Gastroesophageal sphincter (tissue), 4 donors: ENCODE data around the gene PPP1R3C. TPM values are rescaled to one million over a fixed set of nuclear protein-coding genes. Genes with fewer than 3 reads are reported as not detected.
A peak's percentile ranks its signal among the peaks of the same experiment; 100 is the strongest.

ENCODE experiments used
- ATAC-seq: fragments of 150-250 bp; one replicate; pipeline ENCODE4 v1.9.1; 2016; ENCODE audit warnings: mild to moderate bottlenecking, moderate library complexity
- H3K27ac ChIP-seq, 4 donors: fragments of 200-600 bp; sonication (generic) in 3 of 4; 1 replicate in 3 of 4; 2 replicates in 1 of 4; pipeline ENCODE4 v1.5.1; 2016 to 2019
- H3K27me3 ChIP-seq: fragments of 200-600 bp; sonication (generic); one replicate; pipeline ENCODE4 v1.5.1; 2019
- H3K36me3 ChIP-seq, 2 donors: fragments of 200-600 bp; sonication (generic); one replicate each; pipeline ENCODE4 v1.5.1; 2019; ENCODE audit warnings: control low read depth in 1 of 2
- H3K4me1 ChIP-seq, 3 donors: fragments of 200-600 bp; sonication (generic); 1 replicate in 2 of 3; 2 replicates in 1 of 3; pipeline ENCODE4 v1.5.1; 2016 to 2019; ENCODE audit warnings: control low read depth in 2 of 3
- H3K4me3 ChIP-seq, 2 donors: fragments of 200-600 bp; sonication (generic); one replicate each; pipeline ENCODE4 v1.5.1; 2019; ENCODE audit warnings: mild to moderate bottlenecking in 1 of 2, moderate library complexity in 1 of 2
- H3K9me3 ChIP-seq, 3 donors: fragments of 200-600 bp; sonication (generic); one replicate each; pipeline ENCODE4 v1.5.1; 2017 to 2019; ENCODE audit warnings: control low read depth in 2 of 3
- CTCF ChIP-seq, 4 experiments: fragments of 200-600 bp in 2 of 4; fragments of 450-650 bp in 2 of 4; sonication (generic) in 1 of 4; IDR thresholded peaks; one replicate each; pipeline ENCODE4 v1.5.1; 2017 to 2019; ENCODE audit warnings: antibody characterized with exemption in 4 of 4, mild to moderate bottlenecking in 2 of 4, moderate library complexity in 2 of 4
- EP300 ChIP-seq: sonication (generic); formaldehyde crosslinking; IDR thresholded peaks from one replicate; pipeline ENCODE4 v1.6.1; 2017; ENCODE audit warnings: antibody characterized with exemption, mild to moderate bottlenecking
- POLR2A ChIP-seq, 2 donors: fragments of 450-650 bp; IDR thresholded peaks; one replicate each; pipeline ENCODE4 v1.6.1; 2017; ENCODE audit warnings: antibody characterized with exemption in 2 of 2, mild to moderate bottlenecking in 2 of 2, moderate library complexity in 1 of 2
- POLR2AphosphoS5 ChIP-seq: sonication (generic); formaldehyde crosslinking; IDR thresholded peaks from one replicate; pipeline ENCODE4 v1.6.1; 2017; ENCODE audit warnings: antibody characterized with exemption
- WGBS, 2 donors: methylation state at CpG; one replicate each; pipeline ENCODE4 v1.1.5; 2018; ENCODE audit warnings: low coverage in 1 of 2; 5-methylcytosine and 5-hydroxymethylcytosine counted together
- total RNA-seq, 4 donors: library from RNA; depleted of rRNA; stranded (reverse); fragments of >200 nt; gene quantifications; one replicate each; pipeline ENCODE4 v1.1.0, GENCODE V29; 2016

Gene PPP1R3C
- 100 to 1,000 TPM in 2 of 4 donors, 10 to 100 TPM in 2; 83.3 to 162 (median 96.2) TPM for total RNA-seq

DNA sequence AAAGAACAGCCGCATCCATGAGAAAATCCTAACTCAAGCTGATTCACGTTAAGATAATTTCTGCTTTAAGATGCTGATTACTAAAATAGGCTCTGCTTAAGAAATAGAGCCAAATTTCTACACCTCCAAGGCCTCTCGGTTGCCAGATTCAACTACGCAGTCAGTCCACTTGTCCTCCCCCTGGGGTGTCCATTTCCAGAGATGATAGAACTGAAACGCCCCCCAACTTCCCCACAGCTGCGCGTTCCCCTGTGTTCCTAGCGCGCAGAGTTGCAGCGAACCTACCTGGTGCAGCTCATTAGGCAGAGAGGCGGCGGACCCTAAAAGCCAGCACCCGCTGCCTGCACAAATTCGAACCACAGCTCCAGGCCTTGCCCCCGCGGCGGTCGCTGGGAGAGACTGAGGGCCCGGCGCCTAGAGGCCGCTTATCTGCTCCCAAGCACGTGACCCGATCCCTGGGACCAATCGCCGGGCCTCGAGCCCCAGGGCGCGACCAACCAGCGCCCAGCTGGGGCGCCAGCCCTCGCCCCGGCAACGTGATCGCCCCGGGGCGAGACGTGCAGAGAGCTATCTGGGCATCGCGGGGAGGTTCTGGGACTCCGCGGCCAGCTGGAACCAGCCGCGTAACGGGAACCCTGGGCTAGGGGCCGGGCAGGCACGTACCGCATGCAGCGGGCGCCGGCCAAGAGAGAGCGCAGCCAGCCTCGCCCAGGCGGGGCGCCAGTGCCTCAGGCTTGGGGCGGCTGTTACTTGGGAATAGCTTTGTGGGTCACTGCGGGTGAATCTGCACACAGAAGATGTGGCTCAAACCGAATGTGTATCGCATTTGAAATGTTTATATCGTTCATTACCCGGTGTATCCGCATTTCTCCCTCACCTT lies at the start of gene PPP1R3C:
PPP1R3C (minus strand) TSS at position 401 of the 880 bp plus-strand sequence; CDS start at position 299, 102 bp downstream.
- Histone ChIP-seq H3K27me3 (no peaks in the 10 kb centered on the region), H3K4me1 (peaks cover 0 to 47% (median 6%) of the 10 kb centered on the region in 3 donors), H3K9me3 (no peaks in the 10 kb centered on the region), H3K36me3 (peaks cover 0 to 25% of the 10 kb centered on the region in 2 donors), H3K27ac (peak within 1 kb of the TSS; percentile 77 to 89 (median 86)), H3K4me3 (peak within 1 kb of the TSS; percentile 62 to 72)
- peak; percentile 93 to 95 for TF ChIP-seq POLR2A (IDR thresholded peaks at IDR 0.05)
- TF ChIP-seq POLR2AphosphoS5 = peak; percentile 94
- TF ChIP-seq EP300 = peak; percentile 27
- TF ChIP-seq CTCF (IDR thresholded peaks at IDR 0.05) = peak in 3 of 4 experiments; percentile 43 to 58 (median 48)
- 0 to 5% methylated on average over 5 to 12 of the region's 61 CpGs for WGBS, 2 donors
- peak; percentile 96 for ATAC-seq

DNA sequence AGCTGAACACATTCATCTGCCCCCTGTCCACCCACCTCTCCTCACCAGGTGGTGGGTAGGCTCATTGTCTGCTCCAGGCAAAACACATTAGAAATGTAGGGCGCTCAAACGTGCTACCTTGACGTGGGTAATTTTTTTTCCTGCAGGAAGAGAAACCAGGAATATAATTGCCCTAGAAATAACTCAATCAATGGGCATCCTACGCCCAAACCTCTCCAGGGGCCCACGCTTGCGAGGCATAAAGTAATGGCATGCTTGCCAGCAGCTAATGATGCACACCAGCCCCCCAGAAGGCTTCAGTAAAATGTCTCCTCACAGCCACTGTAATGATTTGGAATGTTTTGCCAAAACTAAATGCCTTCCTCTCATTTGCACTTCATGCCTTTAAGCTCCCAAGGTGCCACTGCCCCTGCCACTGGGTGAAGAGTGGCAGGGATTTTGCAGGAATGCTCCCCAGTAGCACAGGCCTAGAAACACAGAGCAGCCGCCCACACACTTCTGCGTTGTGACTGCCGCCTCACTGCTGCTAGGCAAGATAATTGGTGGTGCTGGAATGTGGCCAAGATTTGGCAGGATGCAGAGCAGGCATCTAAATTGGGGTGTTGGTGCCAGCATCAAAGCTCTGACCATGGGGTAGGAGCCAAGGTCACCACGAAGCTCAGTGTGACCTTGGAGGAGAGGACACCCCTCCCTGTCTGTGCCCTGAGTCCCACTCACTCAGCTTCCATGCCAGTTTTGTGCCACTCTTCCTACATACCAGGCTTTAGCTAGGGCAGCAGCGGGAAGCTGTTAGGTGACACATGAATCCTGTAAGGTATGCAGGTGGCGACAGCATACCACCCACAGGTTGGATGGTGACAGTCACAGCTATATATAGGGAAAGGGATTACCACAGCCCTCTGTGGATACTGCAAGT lies 48.7 kb upstream of the PPP1R3C start:
- no peak overlapping the region for H3K4me3 ChIP-seq
- no peaks in the 10 kb centered on the region for H3K9me3 ChIP-seq
- ATAC-seq = no peak
- WGBS, 2 donors = 52 to 71% methylated on average over 5 to 6 of the region's 12 CpGs
- TF ChIP-seq POLR2AphosphoS5 (no peak), EP300 (no peak), CTCF (IDR thresholded peaks at IDR 0.05) (no peak), POLR2A (IDR thresholded peaks at IDR 0.05) (no peak)
- no peaks in the 10 kb centered on the region for H3K27me3 ChIP-seq
- H3K27ac ChIP-seq = no peak overlapping the region
- H3K36me3 ChIP-seq = no peaks in the 10 kb centered on the region
- H3K4me1 ChIP-seq = peaks cover 0 to 26% (median 0%) of the 10 kb centered on the region in 3 donors

- no peak for ATAC-seq
- H3K4me1 ChIP-seq = peaks cover 0 to 26% (median 0%) of the 10 kb centered on the region in 3 donors
- no peak overlapping the region for H3K27ac ChIP-seq
- H3K4me3 ChIP-seq = no peak overlapping the region
- no peaks in the 10 kb centered on the region for H3K27me3 ChIP-seq
- TF ChIP-seq EP300 (no peak), CTCF (IDR thresholded peaks at IDR 0.05) (no peak), POLR2AphosphoS5 (no peak), POLR2A (IDR thresholded peaks at IDR 0.05) (no peak)
- no peaks in the 10 kb centered on the region for H3K9me3 ChIP-seq
- WGBS, 2 donors = 89 to 100% methylated on average over 3 of the region's 3 CpGs
- no peaks in the 10 kb centered on the region for H3K36me3 ChIP-seq
Measured at GRCh38 chr10:91680487-91680886, 47.6 kb upstream of the PPP1R3C start.

GRCh38 chr10:91679296-91679695 lies 46.4 kb upstream of the PPP1R3C start:
- TF ChIP-seq CTCF (IDR thresholded peaks at IDR 0.05) (no peak), POLR2AphosphoS5 (no peak), POLR2A (IDR thresholded peaks at IDR 0.05) (no peak), EP300 (no peak)
- 92 to 100% methylated on average over 3 of the region's 3 CpGs for WGBS, 2 donors

More at GRCh38 chr10:91679296-91679695, 46.4 kb upstream of the PPP1R3C start:
- Histone ChIP-seq H3K4me3 (no peak overlapping the region), H3K4me1 (peaks cover 0 to 25% (median 0%) of the 10 kb centered on the region in 3 donors), H3K27ac (no peak overlapping the region), H3K9me3 (no peaks in the 10 kb centered on the region), H3K36me3 (no peaks in the 10 kb centered on the region), H3K27me3 (no peaks in the 10 kb centered on the region)
- no peak for ATAC-seq
